Activated CD8-positive, alpha-beta memory T cell treated with anti-CD3 and anti-CD28 coated beads for 24 hours (primary cell): ENCODE data around the gene SPOCK1.

Experiments
- DNase-seq: peaks from one replicate; pipeline ENCODE4 v3.0.0-alpha.2; 2020

Gene SPOCK1

DNA sequence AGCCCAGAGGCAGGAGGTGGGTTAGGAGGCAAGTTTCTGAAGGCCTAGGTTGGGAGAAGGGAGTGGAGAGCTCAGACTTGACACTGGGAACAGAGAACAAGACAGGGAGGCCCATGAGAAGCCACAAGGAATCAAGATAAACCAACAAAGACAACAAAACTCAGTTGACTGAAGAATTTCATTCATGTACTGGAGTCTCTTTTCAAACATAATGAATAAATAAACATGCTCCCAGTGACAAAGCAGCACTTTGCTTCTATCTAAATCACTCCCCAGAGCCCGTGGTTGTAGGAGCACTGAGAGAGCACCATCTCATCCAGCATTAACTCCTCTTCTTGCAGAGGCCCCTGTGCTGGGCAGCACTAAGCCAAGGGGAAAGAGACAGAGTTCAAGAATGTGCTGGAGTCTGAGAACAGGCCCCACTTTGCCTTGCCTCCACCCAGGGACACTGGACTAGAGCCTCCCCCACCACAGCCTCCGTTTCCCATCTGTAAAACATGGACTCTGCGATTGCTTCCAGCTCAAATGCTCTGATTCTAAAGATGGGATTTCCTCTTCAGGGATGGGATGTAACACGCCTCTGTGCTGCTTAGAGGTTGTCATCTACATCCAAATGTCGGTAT, 282.0 kb downstream of the SPOCK1 start:
- DNase-seq: no peak

DNA sequence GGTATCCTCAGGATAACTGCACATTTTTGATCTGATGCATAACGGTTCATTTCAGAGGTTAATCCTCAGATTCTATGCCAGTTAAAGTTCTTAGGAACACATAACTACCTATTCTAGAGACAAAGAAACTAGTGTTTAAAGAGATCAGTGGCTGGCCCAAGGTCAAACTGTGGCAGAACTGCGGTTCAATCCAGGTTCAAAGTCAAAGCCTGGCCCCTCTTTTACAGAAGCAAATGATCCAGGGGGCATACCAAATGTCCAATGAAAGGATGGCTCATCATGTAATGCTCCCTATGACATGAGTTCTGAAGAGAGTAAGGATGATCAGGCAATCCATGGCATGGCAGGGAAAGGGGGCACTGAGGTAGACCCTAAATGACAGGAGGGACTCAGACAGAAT, 283.3 kb downstream of the SPOCK1 start:
- no peak for DNase-seq

DNA sequence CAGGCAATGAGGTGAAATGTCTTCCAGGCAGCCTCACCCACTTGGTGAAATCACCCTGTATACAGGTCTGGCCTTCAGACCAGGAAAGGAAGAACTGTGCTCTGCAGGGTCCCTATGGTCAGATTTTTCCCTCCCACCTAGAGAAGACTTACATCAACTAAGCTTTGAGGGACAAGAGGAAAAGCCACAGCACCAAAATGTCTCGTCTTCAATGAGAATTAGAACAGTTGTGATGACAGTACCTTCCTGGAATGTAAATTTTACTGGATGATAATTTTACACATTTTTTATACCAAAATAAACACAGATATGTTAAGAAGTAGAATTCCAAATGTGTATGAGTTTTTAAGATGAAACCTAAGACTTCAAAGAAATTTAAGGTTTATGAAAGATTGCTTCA, 283.9 kb downstream of the SPOCK1 start:
- DNase-seq: no peak

DNA sequence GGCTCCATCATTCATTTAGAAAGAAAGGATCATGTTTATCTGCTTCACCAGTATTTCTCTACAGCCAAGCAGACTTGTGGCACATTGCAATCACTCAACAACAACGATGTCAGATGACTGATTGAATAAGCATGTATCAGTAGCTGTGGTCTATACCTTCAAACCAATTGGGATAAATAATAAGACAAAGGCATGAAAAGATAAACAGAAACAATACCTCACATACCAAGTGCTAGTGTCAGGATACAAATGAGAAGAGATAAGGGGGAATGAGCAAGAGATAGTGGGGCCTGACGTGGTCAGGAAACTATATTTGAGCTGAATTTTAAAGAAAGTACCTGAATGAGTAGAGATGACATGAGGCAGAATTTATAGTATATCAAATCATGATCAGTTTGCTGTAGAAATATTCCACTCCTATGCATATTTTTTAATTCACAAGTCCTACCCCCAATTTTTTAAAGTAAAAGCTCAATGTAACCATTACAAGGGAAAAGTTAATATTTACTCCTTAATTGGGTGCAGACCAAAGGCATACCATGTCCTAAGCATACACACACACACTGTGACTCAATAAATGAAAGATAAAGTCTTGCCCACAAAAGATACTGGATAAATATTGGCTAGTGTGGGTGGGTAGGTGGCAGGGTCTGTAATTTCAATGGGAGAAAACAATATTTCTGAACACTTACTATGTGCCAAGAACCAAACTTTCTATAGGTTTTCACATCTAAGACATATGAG, 284.5 kb downstream of the SPOCK1 start:
- DNase-seq: no peak

DNA sequence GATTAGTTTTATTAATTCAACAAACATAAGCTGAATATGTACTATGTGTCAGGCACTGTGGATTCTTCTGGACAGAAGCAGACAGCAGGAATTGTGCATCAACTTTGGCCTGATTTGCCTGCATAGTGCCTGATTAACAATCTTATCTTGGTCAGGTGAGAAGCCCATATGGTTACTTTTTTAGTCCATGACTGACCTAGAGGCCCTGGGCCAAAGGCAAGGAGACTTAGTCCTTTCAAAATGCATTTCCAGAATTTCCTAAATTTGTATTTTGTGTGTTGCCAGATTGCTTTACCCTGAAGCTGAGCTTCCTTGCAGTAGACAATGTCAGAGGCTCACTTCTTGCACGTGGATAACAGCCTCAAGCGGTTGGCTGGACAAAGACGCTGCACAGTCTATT, 286.7 kb downstream of the SPOCK1 start:
- no peak for DNase-seq

DNA sequence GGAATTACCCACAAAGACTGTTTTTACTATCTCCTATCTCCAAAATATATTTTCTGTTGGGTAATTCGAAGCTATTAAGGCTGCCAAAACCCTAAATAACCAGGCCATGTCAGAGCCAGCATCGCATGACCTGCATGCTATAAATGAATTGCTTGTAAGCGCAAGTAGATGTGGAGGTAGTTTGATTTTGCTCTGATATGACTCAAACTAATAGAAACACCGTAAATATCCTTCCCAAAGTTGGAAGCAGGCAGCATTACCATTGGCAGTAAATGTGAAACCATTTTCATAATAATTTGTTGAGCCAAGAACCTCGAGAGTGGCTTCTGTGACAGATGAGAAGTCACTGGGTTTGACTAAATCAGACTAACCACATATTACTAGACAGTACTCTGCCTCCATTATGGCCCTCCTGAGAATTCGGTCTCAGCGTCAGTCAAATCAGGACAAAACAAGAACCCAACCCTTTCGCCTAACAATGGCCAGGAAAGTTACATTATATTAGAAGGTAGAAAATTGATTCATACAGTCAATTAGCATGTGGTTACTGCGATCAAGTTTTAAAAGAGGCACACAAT, 289.8 kb downstream of the SPOCK1 start:
- DNase-seq: no peak

DNA sequence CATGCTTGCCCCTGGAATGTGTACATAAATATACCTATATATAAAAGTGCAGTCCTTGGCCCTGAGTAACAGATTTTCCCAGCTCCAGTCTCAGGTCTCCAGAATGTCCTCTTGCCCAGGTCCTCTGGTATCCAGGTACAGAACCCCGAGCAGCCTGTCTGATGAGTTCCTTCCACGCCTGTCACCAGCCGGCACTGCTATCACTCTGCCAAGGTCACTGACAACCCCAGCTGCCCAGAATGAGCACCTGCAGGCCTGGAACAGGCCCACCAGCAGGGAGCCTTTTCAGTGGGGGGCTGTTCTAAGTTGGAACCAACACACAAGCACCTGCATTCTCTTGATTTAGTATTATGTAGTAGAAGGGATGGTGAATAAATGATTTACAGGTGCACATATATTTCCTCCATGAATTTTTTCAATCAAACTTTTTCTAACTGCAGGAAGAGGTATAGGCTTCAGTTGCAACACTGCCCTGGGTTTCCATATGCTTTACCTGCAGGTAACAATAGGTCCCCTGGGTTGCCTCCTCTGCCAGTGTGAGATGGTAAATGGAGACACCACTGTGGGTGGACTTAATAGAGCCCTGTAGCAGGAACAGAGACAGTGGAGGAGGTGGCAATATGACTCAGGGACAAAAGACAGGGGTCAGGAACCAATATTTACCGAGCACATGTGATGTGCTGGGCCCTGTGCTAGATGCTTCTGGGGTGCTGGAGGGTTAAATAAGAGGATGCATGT, 291.9 kb downstream of the SPOCK1 start:
- DNase-seq: no peak

DNA sequence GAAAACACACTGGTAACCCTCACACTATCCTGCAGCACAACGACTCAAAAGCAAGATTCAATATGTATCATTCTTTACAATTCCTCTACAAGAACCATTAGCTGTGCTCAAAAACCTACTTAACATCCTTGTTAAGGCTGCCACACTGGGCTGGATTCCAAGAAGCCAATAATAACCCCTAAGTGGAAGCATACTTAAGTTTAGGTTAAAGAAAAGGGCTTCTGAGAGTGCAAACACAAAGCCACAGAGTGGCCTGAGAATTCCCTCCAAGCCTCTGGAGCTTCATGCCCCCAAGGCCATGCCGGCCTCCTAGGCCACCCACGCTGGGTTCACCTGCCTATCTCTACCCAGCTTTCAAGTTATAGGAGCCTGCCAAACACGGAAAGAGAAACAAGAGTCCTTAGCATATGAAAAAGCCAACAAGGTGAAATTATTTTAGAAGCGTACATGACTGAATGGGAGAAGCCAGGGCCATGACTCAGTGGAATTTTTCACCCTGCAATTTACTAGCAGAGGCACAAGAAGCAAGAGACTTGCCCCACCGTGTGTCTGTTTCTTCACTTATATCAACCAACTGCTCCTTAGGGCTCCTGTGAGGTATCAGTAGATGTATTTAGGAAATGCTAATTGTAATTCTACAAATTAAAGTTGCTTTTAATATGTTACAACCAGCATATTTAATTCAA, 293.0 kb downstream of the SPOCK1 start:
- DNase-seq: no peak

DNA sequence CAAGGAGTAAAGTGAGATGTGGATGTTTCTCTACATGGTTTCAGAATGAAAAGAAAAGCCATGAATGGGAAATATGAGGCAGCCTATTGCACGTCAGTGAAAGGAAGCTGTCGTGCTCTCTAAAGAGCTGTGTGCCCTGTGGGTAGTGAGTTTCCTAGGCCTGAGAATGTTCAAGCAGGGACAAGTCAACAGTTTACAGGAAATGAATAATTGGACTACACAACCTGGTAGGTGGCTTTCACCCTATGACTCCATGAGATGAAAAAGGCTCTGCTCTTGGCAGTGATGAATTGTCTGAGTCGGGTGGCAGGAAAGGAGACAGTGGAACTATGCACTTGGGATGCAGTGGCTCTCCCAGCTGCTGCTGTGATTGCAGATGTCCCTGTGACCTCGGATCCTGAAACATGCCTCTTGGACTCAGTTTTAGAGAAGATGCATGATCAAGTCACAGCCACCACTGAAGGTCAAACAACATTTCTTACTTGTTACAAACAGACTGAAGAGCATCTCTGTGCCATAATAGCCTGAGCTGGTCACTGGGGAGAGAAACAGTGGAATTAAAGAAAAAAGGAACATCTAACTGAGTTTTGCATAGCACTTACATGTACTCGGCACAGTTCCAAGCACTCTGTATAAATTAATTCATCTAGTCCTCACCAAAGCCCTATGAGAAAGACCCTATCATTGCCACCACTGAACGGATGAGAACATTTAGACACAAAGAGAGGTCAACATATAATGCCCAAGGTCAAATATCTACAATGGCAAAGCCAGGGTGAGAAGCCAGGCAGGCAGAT, 293.7 kb downstream of the SPOCK1 start:
- DNase-seq: no peak

DNA sequence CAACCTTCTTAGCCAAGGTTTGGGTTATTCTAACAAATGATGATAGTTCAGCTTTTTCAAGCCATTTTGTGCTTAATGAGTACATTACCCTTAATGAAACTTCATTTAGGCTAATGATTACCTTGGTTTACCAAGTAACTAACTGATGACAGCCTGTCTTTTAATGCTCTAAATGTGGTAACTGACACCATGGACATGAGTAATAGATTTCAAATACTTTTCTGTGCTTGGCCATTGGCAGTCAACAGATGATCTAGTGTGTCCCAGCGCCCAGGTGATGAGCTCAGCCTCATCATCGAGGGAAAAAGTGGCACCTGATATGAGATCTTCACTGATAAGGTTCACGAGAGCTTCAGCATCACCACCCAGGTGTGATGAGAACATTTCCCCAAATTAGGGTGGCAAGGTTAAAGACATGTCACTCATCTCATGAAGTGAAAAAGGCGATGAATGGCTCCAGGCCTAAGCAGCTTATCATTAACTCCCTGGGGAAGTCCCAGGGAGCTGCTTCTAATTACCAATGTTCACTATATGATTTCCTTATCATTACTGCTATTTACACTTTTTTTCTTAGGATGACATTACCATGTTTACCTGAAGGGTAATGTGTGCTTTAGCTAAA, 296.0 kb downstream of the SPOCK1 start:
- no peak for DNase-seq

DNA sequence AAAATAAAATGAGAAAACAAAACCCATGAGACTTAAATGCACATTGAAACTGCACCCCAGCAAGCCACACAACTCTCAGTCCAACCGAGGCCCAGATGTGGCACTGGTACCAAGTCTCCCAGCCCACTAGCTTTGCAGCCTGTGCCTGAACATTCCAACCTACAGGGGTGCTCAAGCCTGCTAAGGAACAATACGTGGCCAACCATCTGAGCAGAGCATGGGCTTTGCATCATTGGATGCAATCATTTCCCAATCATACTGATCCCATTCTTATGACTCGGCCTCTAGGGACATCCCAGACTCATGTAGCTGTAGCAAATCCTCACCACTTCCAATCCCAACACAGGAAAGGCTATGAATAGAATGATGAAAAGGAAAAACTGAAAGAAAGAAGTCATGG, 297.2 kb downstream of the SPOCK1 start:
- DNase-seq: no peak

DNA sequence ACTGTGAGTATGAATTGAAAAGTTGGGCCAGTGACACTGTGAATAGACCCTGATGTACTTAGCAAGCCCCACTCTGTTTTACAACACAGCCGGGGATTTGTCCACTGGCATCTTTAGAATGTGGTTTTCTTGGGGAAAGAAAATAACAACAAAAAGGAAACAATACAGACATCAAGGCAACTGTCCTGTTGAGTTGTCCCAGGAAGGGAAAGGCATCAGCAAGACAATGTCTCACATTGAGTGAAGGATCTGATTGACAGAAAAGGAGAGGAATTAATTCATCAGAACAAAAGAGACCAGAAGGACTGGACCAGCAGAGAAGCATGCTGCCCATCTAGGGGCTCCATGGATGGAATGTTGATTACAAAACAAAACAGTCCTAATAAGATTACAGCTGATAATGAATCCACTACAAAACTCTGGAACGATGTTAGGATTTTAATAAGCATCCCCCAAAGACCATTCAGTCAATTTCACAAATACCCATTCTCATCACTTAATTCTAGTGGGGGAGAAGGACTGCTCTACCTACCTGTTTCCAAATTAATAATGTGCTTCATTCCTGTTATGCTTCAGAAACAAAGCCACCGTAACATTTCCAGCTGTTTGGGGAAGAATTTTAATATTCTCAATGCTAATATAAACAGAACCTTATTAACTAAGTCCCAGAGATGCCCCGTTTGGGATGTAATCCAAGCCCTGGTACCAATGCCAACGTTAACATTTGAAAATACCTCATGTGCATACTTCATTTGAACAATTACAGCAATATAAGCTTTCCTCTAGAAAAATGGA, 298.0 kb downstream of the SPOCK1 start:
- DNase-seq: no peak

DNA sequence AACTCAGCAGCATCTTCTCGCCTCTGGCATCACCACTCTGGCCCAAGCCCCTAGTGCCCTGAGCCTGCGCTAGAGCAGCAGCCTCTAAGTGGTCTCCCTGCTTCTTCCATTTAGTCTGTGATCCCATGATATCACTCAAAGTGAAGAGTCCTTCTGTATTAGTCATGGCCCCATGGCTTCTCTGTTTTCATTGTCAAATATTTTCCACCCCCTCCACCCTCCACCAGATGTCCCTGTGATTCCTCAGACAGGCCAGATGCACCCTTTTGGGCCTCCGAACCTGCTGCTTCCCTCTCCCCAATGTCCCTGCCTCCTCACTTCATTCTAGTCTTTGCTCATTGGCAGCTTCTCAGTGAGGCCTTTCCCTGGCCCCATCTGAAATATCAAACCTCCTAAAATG, 299.2 kb downstream of the SPOCK1 start:
- DNase-seq: no peak

DNA sequence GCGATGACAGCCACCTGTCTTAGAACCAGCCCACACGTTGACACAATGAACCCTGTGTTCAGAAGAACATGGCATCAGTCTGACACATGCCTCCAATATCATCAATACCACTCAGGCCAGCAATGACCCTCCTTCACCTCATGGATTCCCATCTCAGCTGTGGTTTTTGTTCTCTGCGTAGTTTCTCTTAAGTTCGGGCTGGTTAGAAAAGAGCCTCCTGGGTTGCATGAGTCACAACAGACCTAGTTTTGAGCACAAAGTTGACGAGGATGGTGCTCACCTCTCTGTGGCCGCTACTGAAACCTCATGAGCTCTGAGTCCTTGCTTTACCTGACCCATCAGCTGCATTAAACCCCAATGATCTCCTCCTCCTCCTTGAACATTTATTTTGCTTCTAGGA, 299.9 kb downstream of the SPOCK1 start:
- no peak for DNase-seq

DNA sequence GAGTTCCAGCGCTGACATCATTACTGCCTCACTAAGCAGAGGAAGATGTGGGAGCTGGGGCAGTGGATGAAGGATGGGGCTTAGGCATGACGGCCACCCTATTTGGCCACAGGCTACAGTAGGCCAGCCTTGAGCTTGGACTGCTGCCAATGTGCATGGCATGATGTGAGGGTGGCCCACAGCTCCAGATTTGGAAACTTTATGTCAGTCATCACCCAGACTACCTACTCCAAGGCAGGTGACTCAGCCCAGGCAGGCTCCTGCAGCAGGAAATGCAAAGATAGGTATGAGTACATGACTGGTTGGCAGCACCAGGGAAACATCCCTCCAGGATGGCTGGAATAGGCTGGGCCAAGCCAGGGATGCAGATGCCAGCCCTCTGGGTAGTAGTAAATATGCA, 303.6 kb downstream of the SPOCK1 start:
- no peak for DNase-seq

DNA sequence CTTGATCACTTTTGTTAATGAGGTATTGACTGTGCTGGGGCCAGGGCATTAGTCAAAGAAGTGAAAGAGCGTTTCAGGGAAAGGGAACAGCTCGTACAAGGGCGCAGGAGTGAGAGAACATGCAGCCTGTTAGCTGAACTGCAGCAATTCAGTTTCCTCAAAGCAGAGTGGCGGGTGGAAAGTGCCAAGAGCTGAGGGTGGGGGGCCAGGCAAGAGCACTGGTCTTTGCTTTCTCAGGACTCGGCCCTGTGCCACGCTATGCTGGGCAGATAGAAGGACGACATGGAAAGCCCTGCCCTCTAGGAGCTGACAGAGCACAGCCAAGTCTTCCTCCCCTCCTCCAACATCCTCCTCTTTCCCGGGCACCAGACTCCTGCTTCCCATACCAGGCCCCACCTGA, 304.8 kb downstream of the SPOCK1 start:
- DNase-seq: no peak

DNA sequence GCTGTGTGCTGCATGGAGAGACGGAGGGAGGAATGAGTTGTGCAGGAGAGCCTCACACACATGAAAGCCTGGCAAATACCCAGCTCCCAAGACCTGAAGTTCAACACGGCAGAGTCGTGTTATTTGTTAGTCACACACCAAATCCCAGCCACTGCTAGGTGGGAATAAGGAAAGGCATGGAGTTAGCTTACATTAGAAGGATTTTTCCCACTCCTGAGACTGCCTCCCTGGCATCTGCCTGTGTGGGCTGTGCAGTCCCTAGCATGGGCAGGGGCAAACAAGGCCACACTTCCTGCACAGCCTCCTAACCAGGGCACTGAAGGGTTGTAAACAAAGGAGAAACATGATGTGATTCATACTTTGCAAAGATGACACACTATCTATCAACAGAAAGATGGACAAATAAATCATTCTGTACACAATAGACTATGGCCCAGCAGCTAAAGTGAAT, 306.8 kb downstream of the SPOCK1 start:
- no peak for DNase-seq

DNA sequence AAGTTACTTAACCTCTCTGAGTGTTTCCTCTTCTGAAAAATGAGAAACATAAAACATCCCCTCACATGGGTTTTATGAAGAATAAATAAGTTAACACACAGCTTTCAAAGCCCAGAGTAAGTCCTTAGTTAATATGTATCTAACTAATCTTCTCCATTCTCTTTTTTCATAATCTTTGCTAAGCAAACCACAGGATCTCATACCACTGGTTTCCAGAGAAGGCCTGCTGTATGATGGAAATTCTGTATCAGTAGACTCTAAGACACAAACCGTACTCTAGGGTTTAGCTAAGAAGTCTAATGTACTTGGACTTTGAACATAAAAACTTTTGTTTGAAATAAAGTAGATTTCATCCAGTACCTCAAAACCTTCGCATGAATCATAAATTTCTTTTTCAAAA, 307.9 kb downstream of the SPOCK1 start:
- no peak for DNase-seq

DNA sequence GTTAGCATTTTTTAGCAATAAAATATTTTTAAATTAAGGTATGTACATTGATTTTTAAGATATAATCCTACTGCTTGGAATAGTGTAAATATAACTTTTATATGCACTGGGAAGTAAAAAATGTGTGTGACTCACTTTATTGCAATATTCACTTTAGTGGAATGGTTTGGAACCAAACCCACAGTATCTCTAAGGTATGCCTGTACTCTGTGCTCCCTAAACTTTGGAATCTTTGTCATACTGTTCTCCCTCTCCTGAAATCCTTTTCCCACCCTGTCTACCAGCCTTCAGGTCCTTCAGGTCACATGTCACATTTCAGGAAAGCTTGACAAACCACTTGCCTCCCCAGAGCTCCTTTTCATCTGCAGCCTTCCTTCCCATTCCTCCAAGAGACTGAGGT, 308.7 kb downstream of the SPOCK1 start:
- no peak for DNase-seq

DNA sequence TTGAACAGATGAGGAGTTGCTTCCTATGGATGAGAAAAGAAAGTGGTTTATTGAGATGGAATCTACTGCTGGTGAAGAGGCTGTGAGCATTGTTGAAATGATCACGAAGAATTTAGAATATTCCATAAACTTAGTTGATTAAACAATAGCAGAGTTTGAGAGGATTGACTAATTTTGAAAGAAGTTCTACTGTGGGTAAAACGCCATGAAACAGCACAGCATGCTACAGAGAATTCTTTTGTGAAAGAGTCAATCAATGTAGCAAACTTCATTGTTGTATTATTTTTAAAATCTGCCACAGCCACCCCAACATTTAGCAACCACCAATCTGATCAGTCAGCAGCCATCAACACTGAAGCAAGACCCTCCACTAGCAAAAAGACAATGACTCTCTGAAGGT, 309.1 kb downstream of the SPOCK1 start:
- DNase-seq: no peak

DNA sequence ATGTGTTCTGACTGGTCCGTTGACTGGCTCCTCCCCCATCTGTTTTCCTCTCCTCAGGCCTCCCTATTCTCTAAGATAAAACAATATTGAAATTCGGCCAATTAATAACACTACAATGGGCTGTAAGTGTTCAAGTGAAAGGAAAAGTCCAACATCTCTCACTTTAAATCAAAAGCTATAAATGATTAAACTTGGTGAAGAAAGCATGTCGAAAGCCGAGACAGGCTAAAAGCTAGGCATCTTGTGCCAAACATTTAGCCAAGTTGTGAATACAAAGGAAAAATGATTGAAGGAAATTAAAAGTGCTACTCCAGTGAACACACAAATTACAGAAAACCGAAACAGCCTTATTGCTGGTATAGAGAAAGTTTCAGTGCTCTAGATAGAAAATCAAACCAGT, 310.6 kb downstream of the SPOCK1 start:
- no peak for DNase-seq
